HL-60 (cell line): Measurements from ENCODE around the gene ZNF546.
"Not testable (repeated sequence)": the region's sequence is repeated elsewhere in the genome, so short reads cannot be mapped to it uniquely, and the experiment has no call there.

Source experiments
- DNase-seq, 2 experiments: peaks; one replicate each; pipeline ENCODE4 v3.0.0-alpha.2; 2010 to 2020; ENCODE audit warnings: low read depth in 1 of 2, low spot score in 1 of 2
- H3K27ac ChIP-seq: fragments of 250-450 bp; sonication (Bioruptor Pico); replicated peaks from 2 replicates; pipeline ENCODE4 v1.5.1; 2020; ENCODE audit warnings: mild to moderate bottlenecking, moderate library complexity
- H3K27me3 ChIP-seq: fragments of 250-450 bp; sonication (Bioruptor Pico); 2 replicates; pipeline ENCODE4 v1.5.1; 2021; ENCODE audit warnings: mild to moderate bottlenecking, moderate library complexity; ENCODE audit not compliant: insufficient read depth, poor library complexity, severe bottlenecking
- H3K4me3 ChIP-seq: replicated peaks from 2 replicates; pipeline ENCODE4 v1.5.1; 2011; ENCODE audit warnings: mild to moderate bottlenecking, control low read depth, low read length; ENCODE audit not compliant: insufficient read depth
- CTCF ChIP-seq: IDR thresholded peaks from one replicate; pipeline ENCODE4 v1.5.1; 2011; ENCODE audit warnings: low read length, control low read depth, inconsistent platforms; ENCODE audit not compliant: insufficient read depth
- GABPA ChIP-seq: IDR thresholded peaks from 2 replicates; pipeline ENCODE4 v1.6.1; 2012; ENCODE audit warnings: low read depth
- POLR2AphosphoS5 ChIP-seq: IDR thresholded peaks from 2 replicates; pipeline ENCODE4 v1.6.1; 2012; ENCODE audit warnings: low read depth
- REST ChIP-seq: IDR thresholded peaks from 2 replicates; pipeline ENCODE4 v1.6.1; 2012; ENCODE audit warnings: low read depth; ENCODE audit not compliant: insufficient replicate concordance
- SPI1 ChIP-seq: IDR thresholded peaks from 2 replicates; pipeline ENCODE4 v1.6.1; 2012; ENCODE audit warnings: low read depth, mild to moderate bottlenecking, borderline replicate concordance

Gene ZNF546

DNA sequence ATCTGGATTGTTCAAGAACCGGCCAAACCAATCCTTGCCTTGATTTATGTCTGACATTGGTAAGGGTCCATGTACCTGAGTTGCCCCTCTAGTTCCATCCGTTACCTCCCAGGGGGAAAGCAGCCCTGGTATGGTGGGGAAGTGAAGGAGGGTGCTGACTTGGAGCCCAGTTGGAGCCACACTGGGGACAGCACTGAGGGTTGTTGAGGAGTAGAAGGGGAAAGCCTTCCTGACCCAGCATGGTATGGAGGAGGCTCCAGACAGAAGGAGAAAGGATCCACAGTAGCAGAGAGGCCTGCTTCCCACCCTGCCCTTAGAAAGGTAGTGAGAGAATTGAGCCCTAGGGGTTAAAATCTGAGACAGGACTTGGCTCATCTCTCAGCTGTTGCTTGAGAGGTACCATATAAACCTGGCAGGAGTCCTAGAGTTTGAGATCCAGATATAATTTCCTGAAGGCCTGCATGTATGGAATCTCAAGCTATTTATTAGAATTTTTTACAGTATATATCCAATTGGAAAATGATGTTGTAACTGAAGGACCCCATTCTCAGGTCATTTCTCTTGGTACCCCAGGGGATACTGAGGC, 45.7 kb upstream of the ZNF546 start:
- Histone ChIP-seq H3K4me3 (no peak overlapping the region), H3K27me3 (no peaks in the 10 kb centered on the region), H3K27ac (no peak overlapping the region)
- no peak for TF ChIP-seq SPI1
- TF ChIP-seq REST, result no peak
- no peak for TF ChIP-seq CTCF
- TF ChIP-seq GABPA, result no peak
- no peak for TF ChIP-seq POLR2AphosphoS5
- no peak for DNase-seq

DNA sequence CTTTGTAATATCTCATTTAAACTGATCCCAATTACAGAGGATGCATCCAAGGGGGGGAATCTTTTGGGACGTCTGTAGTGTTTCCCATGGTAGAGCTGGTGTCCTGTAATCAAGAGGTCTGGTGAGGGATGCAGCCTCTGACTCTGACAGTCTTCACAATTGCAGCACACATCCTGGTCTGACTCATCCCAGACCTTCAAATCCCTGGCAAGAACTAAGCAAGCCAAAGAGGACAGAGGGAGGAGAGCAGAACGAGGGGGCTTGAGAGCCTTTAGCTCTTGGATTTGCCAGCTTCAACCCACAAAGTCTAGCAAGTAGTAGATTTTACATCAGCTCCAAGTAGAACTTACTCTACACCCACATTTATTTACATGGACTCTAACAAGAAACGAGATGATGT, 45.2 kb upstream of the ZNF546 start:
- DNase-seq, result no peak
- Histone ChIP-seq H3K4me3 (no peak overlapping the region), H3K27ac (no peak overlapping the region), H3K27me3 (no peaks in the 10 kb centered on the region)
- TF ChIP-seq SPI1 (no peak), REST (no peak), GABPA (no peak), POLR2AphosphoS5 (no peak), CTCF (no peak)

GRCh38 chr19:39953915-39954314, 42.9 kb upstream of the ZNF546 start:
- H3K27ac ChIP-seq, result peak overlapping the region; percentile 25
- no peak for DNase-seq
- no peak overlapping the region for H3K4me3 ChIP-seq
- TF ChIP-seq GABPA (no peak), SPI1 (no peak), CTCF (no peak), POLR2AphosphoS5 (no peak), REST (no peak)
- H3K27me3 ChIP-seq, result no peaks in the 10 kb centered on the region

DNA sequence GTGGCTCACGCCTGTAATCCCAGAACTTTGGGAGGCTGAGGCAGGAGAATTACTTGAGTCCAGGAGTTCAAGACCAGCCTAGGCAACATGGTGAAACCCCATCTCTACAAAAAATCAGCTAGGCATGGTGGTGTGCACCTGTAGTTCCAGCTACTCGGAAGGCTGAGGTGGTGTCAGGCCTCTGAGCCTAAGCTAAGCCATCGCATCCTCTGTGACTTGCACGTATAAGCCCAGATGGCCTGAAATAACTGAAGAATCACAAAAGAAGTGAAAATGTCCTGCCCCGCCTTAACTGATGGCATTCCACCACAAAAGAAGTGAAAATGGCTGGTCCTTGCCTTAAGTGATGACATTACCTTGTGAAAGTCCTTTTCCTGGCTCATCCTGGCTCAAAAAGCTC, 39.0 kb upstream of the ZNF546 start:
- not testable (repeated sequence) for H3K27me3 ChIP-seq, H3K27ac ChIP-seq, H3K4me3 ChIP-seq, DNase-seq

GRCh38 chr19:39958942-39959341, 37.9 kb upstream of the ZNF546 start:
- not testable (repeated sequence) for H3K4me3 ChIP-seq, DNase-seq, H3K27ac ChIP-seq, H3K27me3 ChIP-seq

- not testable (repeated sequence) for H3K4me3 ChIP-seq, DNase-seq, H3K27ac ChIP-seq, H3K27me3 ChIP-seq
These were observed 37.5 kb upstream of the ZNF546 start for GRCh38 chr19:39959407-39959806.
